Osteocyte (in vitro differentiated cells): ENCODE results near the gene DCAF6. TPM values are rescaled to one million over a fixed set of nuclear protein-coding genes. Genes with fewer than 3 reads are reported as not detected.
A peak's percentile ranks its signal among the peaks of the same experiment; 100 is the strongest.

Experiments used
- DNase-seq: peaks from one replicate; pipeline ENCODE4 v3.0.0; 2021; ENCODE audit warnings: mixed read lengths; ENCODE audit not compliant: unreplicated experiment; ENCODE audit errors: extremely low spot score
- H3K27ac Mint-ChIP-seq: one replicate; pipeline ENCODE4 v1.8.0; 2021; ENCODE audit warnings: mild to moderate bottlenecking, mixed read lengths; ENCODE audit not compliant: unreplicated experiment
- H3K27me3 Mint-ChIP-seq: one replicate; pipeline ENCODE4 v1.8.0; 2021; ENCODE audit warnings: mixed read lengths; ENCODE audit not compliant: unreplicated experiment
- H3K36me3 Mint-ChIP-seq: one replicate; pipeline ENCODE4 v1.8.0; 2021; ENCODE audit warnings: mixed read lengths; ENCODE audit not compliant: unreplicated experiment
- H3K4me1 Mint-ChIP-seq: one replicate; pipeline ENCODE4 v1.8.0; 2021; ENCODE audit warnings: mixed read lengths; ENCODE audit not compliant: unreplicated experiment
- H3K4me3 Mint-ChIP-seq: one replicate; pipeline ENCODE4 v1.8.0; 2021; ENCODE audit warnings: mild to moderate bottlenecking, moderate library complexity, mixed read lengths; ENCODE audit not compliant: unreplicated experiment
- H3K9me3 Mint-ChIP-seq: one replicate; pipeline ENCODE4 v1.8.0; 2021; ENCODE audit warnings: mixed read lengths; ENCODE audit not compliant: unreplicated experiment
- total RNA-seq: library from RNA; stranded (reverse); gene quantifications from 2 replicates; pipeline ENCODE4 v1.2.1, GENCODE V29; 2021
- TF ChIP-seq, protein P1 (sequence below): fragments of 200-600 bp; sonication (generic); IDR thresholded peaks from 2 replicates; pipeline ENCODE4 v1.5.0; 2021; ENCODE audit warnings: antibody characterized with exemption, mild to moderate bottlenecking, moderate library complexity

The DCAF6 gene
- total RNA-seq, 1 donor from 2014 or later: 56.8 TPM

DNA sequence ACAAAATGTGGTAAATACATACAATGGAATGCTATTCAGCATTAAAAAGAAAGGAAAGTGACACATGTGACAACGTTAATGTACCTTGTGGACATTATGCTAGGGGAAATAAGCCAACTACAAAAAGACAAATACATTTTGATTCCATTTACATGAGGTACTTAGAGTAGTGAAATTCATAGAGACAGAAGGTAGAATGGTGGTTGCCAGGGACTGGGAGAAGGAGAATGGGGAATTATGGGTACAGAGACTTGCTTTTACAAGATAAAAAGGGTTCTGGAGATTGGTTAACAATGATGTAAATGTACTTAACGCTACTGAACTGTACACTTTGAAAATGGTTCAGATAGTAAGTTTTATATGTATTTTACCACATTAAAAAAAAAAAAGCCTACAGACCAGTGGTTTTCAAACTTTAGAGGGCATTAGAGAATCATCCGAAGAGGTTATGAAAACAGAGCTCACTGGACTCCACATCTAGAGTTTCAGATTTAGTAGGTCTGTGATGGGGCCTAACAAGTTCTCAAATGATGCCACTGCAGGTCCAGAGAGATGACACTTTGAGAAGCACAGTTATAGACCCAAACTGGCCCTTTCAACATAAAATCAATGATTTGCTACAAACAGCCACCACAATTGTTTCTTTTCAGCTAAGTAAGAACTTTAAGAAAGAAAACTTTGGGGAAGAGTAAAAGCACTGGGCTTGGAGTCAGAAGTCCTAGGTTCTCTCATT is 13.0 kb upstream of the DCAF6 start:
- Mint-ChIP-seq H3K27me3 (no peaks in the 10 kb centered on the region), H3K36me3 (peaks cover 6% of the 10 kb centered on the region), H3K27ac (peak overlapping the region; percentile 6), H3K9me3 (no peaks in the 10 kb centered on the region), H3K4me1 (peaks cover 24% of the 10 kb centered on the region), H3K4me3 (no peak overlapping the region)
- no peak for DNase-seq
- TF ChIP-seq, protein P1, sequence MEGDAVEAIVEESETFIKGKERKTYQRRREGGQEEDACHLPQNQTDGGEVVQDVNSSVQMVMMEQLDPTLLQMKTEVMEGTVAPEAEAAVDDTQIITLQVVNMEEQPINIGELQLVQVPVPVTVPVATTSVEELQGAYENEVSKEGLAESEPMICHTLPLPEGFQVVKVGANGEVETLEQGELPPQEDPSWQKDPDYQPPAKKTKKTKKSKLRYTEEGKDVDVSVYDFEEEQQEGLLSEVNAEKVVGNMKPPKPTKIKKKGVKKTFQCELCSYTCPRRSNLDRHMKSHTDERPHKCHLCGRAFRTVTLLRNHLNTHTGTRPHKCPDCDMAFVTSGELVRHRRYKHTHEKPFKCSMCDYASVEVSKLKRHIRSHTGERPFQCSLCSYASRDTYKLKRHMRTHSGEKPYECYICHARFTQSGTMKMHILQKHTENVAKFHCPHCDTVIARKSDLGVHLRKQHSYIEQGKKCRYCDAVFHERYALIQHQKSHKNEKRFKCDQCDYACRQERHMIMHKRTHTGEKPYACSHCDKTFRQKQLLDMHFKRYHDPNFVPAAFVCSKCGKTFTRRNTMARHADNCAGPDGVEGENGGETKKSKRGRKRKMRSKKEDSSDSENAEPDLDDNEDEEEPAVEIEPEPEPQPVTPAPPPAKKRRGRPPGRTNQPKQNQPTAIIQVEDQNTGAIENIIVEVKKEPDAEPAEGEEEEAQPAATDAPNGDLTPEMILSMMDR: no peak

DNA sequence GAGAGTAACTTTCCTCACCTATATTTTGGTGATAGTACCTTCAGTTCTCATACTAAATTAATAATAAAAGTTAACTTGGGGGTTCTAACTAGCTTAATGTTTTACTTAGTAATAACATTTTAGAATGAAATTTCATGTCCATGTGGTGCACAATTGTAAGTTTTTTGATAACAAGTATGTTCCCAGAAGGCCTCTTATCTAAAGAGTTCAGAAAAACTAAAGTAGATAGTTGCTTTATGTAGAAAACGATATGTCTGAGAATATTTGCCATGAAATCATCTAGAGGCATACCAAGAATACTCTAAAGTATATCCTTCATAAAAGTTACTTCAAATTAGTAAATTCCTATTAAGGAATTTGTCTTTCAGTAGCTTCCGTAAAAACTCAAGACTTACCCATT is 12.4 kb upstream of the DCAF6 start:
- H3K9me3 Mint-ChIP-seq: no peaks in the 10 kb centered on the region
- TF ChIP-seq, protein P1: no peak
- H3K27ac Mint-ChIP-seq: no peak overlapping the region
- peaks cover 24% of the 10 kb centered on the region for H3K4me1 Mint-ChIP-seq
- DNase-seq: no peak
- H3K36me3 Mint-ChIP-seq: peaks cover 6% of the 10 kb centered on the region
- no peak overlapping the region for H3K4me3 Mint-ChIP-seq
- H3K27me3 Mint-ChIP-seq: no peaks in the 10 kb centered on the region

DNA sequence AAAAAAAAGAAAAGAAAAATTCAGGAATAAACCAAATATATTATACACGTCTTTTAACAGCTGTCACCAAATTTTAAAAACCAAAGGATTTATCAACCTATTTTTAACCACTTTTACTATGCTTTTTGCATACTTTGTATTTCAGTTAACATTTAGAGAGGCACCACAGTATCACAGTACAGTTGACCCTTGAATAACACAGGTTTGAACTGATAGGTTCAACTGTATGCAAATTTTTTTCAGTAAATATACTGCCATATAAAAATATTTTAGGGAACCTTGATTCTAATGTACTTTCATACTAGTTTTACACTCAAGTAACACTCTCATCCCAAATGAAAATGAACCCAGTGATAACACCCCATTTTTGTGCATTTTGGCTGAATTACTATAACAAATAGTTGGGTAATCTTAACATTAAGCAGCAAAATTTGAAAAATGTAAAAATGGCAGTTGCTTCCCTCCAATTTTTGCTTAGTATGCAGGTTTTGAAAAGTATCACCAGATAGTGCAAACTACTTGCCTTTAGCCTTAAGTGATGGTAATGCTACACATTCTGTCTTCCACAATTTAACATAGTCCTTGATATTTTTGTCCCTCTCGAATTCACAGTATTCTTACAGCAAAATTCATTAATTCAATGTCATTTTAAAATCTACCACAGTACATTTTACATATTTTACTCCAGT is 11.8 kb upstream of the DCAF6 start:
- no peak overlapping the region for H3K27ac Mint-ChIP-seq
- TF ChIP-seq, protein P1: no peak
- H3K4me3 Mint-ChIP-seq: no peak overlapping the region
- H3K9me3 Mint-ChIP-seq: no peaks in the 10 kb centered on the region
- H3K36me3 Mint-ChIP-seq: peaks cover 3% of the 10 kb centered on the region
- H3K27me3 Mint-ChIP-seq: no peaks in the 10 kb centered on the region
- peaks cover 24% of the 10 kb centered on the region for H3K4me1 Mint-ChIP-seq
- no peak for DNase-seq

DNA sequence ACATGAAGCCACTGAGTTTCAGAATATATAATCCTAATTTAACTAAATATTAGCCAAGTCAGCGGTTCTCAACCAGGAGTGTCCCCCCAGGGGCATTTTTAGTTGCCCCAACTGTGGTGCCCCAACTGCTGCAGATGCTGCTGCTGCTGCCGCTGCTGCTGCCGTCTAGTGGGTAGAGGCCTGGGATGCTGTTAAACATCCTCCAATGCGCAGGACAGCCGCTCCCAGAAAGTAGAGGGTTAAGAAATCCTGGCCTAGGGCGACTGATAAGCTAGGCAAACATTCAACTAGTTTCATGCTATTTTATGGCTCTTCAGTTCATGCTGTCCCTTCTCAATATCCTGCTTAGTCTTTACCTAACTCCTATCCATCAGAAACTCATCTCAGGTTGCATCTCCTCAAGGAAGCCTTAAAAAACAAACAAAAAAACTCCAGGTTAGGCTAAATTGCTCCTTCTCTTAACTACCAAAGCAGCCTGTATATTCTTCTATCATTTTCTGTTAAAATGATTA is 9.9 kb upstream of the DCAF6 start:
- DNase-seq: no peak
- H3K4me1 Mint-ChIP-seq: peaks cover 24% of the 10 kb centered on the region
- no peaks in the 10 kb centered on the region for H3K9me3 Mint-ChIP-seq
- no peak overlapping the region for H3K27ac Mint-ChIP-seq
- no peaks in the 10 kb centered on the region for H3K27me3 Mint-ChIP-seq
- no peak overlapping the region for H3K4me3 Mint-ChIP-seq
- TF ChIP-seq, protein P1: no peak
- H3K36me3 Mint-ChIP-seq: no peaks in the 10 kb centered on the region
